Germinal center (tissue), 1 donor: ENCODE measurements around the gene RWDD4.

Experiments used
- DNase-seq: peaks from one replicate; pipeline ENCODE4 v3.0.0; 2012; ENCODE audit warnings: mixed read lengths, low spot score

The RWDD4 gene

GRCh38 chr4:183600189-183600685 is 58.7 kb downstream of the RWDD4 start:
- DNase-seq, result no peak

GRCh38 chr4:183599690-183600089 is 59.3 kb downstream of the RWDD4 start:
- DNase-seq, result no peak

GRCh38 chr4:183599284-183599683 is 59.7 kb downstream of the RWDD4 start:
- no peak for DNase-seq

- DNase-seq, result no peak
Measured at GRCh38 chr4:183596067-183596757, 62.8 kb downstream of the RWDD4 start.

GRCh38 chr4:183594823-183595222 is 64.2 kb downstream of the RWDD4 start:
- DNase-seq, result no peak

GRCh38 chr4:183591301-183591700 is 67.7 kb downstream of the RWDD4 start:
- DNase-seq, result no peak
